SKM-1 treated with dmso at 0.1 percent for 144 hours (cell line): ENCODE results near the gene ADPRHL1.

Experiments
- DNase-seq: peaks from one replicate; lab custom pipeline; 2025; ENCODE audit not compliant: unreplicated experiment; lab: John Stamatoyannopoulos, UW

Gene ADPRHL1

GRCh38 chr13:113417836-113418721 is 35.2 kb downstream of the ADPRHL1 start:
- DNase-seq: no peak

GRCh38 chr13:113417008-113417751 is 36.1 kb downstream of the ADPRHL1 start:
- no peak for DNase-seq

GRCh38 chr13:113415825-113416224 is 37.5 kb downstream of the ADPRHL1 start:
- no peak for DNase-seq

- no peak for DNase-seq
These were observed 38.3 kb downstream of the ADPRHL1 start for GRCh38 chr13:113415032-113415431.

GRCh38 chr13:113414335-113414734 is 39.0 kb downstream of the ADPRHL1 start:
- no peak for DNase-seq

- no peak for DNase-seq
These were observed 39.4 kb downstream of the ADPRHL1 start for GRCh38 chr13:113413898-113414282.

GRCh38 chr13:113413178-113413897 is 40.0 kb downstream of the ADPRHL1 start:
- DNase-seq: no peak

- no peak for DNase-seq
These were observed 40.8 kb downstream of the ADPRHL1 start for GRCh38 chr13:113412440-113412839.

- peak; percentile 6 for DNase-seq
These were observed 41.9 kb downstream of the ADPRHL1 start for GRCh38 chr13:113411216-113412023.

- no peak for DNase-seq
These were observed 42.7 kb downstream of the ADPRHL1 start for GRCh38 chr13:113410472-113411201.

GRCh38 chr13:113408562-113408961 is 44.7 kb downstream of the ADPRHL1 start:
- no peak for DNase-seq

GRCh38 chr13:113407531-113408393 is 45.5 kb downstream of the ADPRHL1 start:
- DNase-seq: no peak

GRCh38 chr13:113407103-113407530 is 46.2 kb downstream of the ADPRHL1 start:
- no peak for DNase-seq

GRCh38 chr13:113406321-113407102 is 46.8 kb downstream of the ADPRHL1 start:
- DNase-seq: no peak

- no peak for DNase-seq
These were observed 47.6 kb downstream of the ADPRHL1 start for GRCh38 chr13:113405481-113406300.

- no peak for DNase-seq
These were observed 48.4 kb downstream of the ADPRHL1 start for GRCh38 chr13:113404723-113405471.

GRCh38 chr13:113404366-113404722 is 48.9 kb downstream of the ADPRHL1 start:
- no peak for DNase-seq
